HG03135 (cell line): ENCODE results near the gene UBE3B.

Experiments used
- ATAC-seq: cut with Tn5 transposase; IDR thresholded peaks from one replicate; pipeline ENCODE4 v1.9.1; 2021; ENCODE audit warnings: mild to moderate bottlenecking, moderate library complexity; ENCODE audit not compliant: unreplicated experiment

UBE3B gene

GRCh38 chr12:109448707-109449390 lies 28.6 kb upstream of the UBE3B start:
- ATAC-seq: no peak

- ATAC-seq: no peak
Observed at GRCh38 chr12:109449845-109450532, 27.4 kb upstream of the UBE3B start.

- ATAC-seq: no peak
Observed at GRCh38 chr12:109450980-109451379, 26.5 kb upstream of the UBE3B start.

GRCh38 chr12:109451400-109451799 lies 26.0 kb upstream of the UBE3B start:
- no peak for ATAC-seq

- ATAC-seq: no peak
Observed at GRCh38 chr12:109452489-109452888, 24.9 kb upstream of the UBE3B start.

GRCh38 chr12:109455706-109456105 lies 21.7 kb upstream of the UBE3B start:
- ATAC-seq: no peak

GRCh38 chr12:109458086-109458485 lies 19.3 kb upstream of the UBE3B start:
- no peak for ATAC-seq

GRCh38 chr12:109458771-109459208 lies 18.6 kb upstream of the UBE3B start:
- ATAC-seq: no peak

- ATAC-seq: no peak
Observed at GRCh38 chr12:109459247-109459646, 18.2 kb upstream of the UBE3B start.

- no peak for ATAC-seq
Observed at GRCh38 chr12:109460538-109460937, 16.9 kb upstream of the UBE3B start.

- no peak for ATAC-seq
Observed at GRCh38 chr12:109461049-109461845, 16.2 kb upstream of the UBE3B start.

- no peak for ATAC-seq
Observed at GRCh38 chr12:109461846-109462756, 15.3 kb upstream of the UBE3B start.

GRCh38 chr12:109462868-109463692 lies 14.4 kb upstream of the UBE3B start:
- no peak for ATAC-seq

GRCh38 chr12:109463756-109464155 lies 13.7 kb upstream of the UBE3B start:
- ATAC-seq: no peak

GRCh38 chr12:109464642-109465351 lies 12.6 kb upstream of the UBE3B start:
- no peak for ATAC-seq

GRCh38 chr12:109466305-109466704 lies 11.1 kb upstream of the UBE3B start:
- ATAC-seq: no peak

GRCh38 chr12:109466821-109467220 lies 10.6 kb upstream of the UBE3B start:
- no peak for ATAC-seq

- ATAC-seq: no peak
Observed at GRCh38 chr12:109467978-109468676, 9.3 kb upstream of the UBE3B start.

GRCh38 chr12:109469517-109469916 lies 7.9 kb upstream of the UBE3B start:
- ATAC-seq: no peak
